Stimulated activated naive CD4-positive, alpha-beta T cell treated with Interleukin-2 at 50 U/mL for 16 hours (primary cell): Measurements from ENCODE around the gene PCSK9.
"Not testable (repeated sequence)": the region's sequence is repeated elsewhere in the genome, so short reads cannot be mapped to it uniquely, and the experiment has no call there.

Experiments used
- DNase-seq: peaks from one replicate; lab custom pipeline; 2025; lab: John Stamatoyannopoulos, UW

PCSK9 gene

GRCh38 chr1:55079651-55080050 is 40.3 kb downstream of the PCSK9 start:
- DNase-seq, result no peak

- DNase-seq, result no peak
These were observed 42.0 kb downstream of the PCSK9 start for GRCh38 chr1:55081188-55081904.

GRCh38 chr1:55081905-55082296 is 42.6 kb downstream of the PCSK9 start:
- DNase-seq, result no peak

GRCh38 chr1:55084257-55084656 is 44.9 kb downstream of the PCSK9 start:
- no peak for DNase-seq

GRCh38 chr1:55087439-55087838 is 48.1 kb downstream of the PCSK9 start:
- DNase-seq, result no peak

- DNase-seq, result no peak
These were observed 49.1 kb downstream of the PCSK9 start for GRCh38 chr1:55088413-55088812.

GRCh38 chr1:55089683-55090082 is 50.3 kb downstream of the PCSK9 start:
- DNase-seq, result no peak

GRCh38 chr1:55092475-55092874 is 53.1 kb downstream of the PCSK9 start:
- DNase-seq, result no peak

GRCh38 chr1:55095095-55095494 is 55.7 kb downstream of the PCSK9 start:
- DNase-seq, result no peak

GRCh38 chr1:55103891-55104290 is 64.5 kb downstream of the PCSK9 start:
- no peak for DNase-seq

- no peak for DNase-seq
These were observed 67.8 kb downstream of the PCSK9 start for GRCh38 chr1:55107101-55107500.

GRCh38 chr1:55109005-55109404 is 69.7 kb downstream of the PCSK9 start:
- not testable (repeated sequence) for DNase-seq
